ENCODE data around the gene PKP4.
"Not testable (repeated sequence)": the region's sequence is repeated elsewhere in the genome, so short reads cannot be mapped to it uniquely, and the experiment has no call there.

The PKP4 gene

DNA sequence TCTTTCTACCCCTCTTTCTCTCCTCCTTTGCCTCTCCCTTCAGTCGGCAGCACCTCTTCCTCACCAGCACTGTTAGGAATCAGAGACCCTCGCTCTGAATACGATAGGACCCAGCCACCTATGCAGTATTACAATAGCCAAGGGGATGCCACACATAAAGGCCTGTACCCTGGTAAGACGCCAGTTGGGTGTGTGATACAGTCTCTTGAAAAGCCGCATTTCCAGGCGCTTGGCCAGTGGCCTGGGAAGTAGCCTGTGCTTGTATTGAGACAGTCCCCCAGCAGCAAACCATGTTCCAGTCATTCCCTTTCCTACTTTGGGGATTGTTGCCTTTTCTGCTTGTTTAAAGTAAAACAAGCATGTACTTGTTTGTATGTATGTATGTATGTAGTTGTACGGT lies 219.9 kb downstream of the PKP4 start:
- DNase-seq (ENCODE audit: low read depth in 4 of 4, low spot score in 1 of 4) = no peak

- DNase-seq (ENCODE audit: low read depth in 4 of 4, low spot score in 1 of 4) = no peak
Observed at GRCh38 chr2:158677542-158677941, 220.8 kb downstream of the PKP4 start.

DNA sequence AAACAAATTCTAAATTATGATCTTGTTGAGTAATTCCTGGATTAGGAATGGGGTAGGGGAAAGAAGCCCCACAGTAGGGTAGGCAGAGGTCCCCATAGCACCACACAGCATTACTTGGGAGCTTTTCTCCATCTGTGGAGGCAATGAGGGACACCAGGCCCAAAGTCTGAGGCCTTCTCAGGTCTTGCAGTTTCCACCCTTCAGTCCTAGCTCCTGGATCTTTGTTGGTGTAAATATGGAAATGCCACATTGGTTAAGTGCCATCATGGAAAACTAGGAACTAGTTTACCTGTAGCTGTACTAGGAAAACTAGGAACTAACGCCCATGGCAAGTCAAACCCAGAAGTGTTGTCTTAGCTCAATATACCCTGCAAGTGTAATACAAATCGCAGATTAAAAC lies 225.1 kb downstream of the PKP4 start:
- no peak for DNase-seq (ENCODE audit: low read depth in 4 of 4, low spot score in 1 of 4)

GRCh38 chr2:158685646-158686045 lies 228.9 kb downstream of the PKP4 start:
- DNase-seq (ENCODE audit: low read depth in 4 of 4, low spot score in 1 of 4) = no peak

- no peak for DNase-seq (ENCODE audit: low read depth in 4 of 4, low spot score in 1 of 4)
Observed at GRCh38 chr2:158686210-158686691, 229.5 kb downstream of the PKP4 start.

DNA sequence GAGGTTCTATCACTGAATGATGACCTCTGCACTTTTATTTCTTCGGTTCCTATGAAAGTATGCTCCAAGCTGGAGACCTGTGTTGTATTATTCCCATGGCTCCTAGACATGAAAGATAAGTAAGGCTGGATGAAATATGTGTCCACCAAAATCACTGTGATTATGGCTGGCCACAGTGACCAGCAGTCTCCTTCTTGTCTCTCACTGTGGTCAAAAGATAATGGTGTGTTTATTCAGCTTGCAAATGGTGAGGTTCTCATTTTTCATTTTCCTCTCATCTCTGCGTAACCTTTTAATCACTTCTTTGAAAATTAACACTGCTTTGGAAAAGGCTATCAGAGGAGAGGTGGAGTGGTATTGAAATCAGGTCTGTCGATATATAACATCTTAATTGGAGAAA lies 230.6 kb downstream of the PKP4 start:
- no peak for DNase-seq (ENCODE audit: low read depth in 4 of 4, low spot score in 1 of 4)

DNA sequence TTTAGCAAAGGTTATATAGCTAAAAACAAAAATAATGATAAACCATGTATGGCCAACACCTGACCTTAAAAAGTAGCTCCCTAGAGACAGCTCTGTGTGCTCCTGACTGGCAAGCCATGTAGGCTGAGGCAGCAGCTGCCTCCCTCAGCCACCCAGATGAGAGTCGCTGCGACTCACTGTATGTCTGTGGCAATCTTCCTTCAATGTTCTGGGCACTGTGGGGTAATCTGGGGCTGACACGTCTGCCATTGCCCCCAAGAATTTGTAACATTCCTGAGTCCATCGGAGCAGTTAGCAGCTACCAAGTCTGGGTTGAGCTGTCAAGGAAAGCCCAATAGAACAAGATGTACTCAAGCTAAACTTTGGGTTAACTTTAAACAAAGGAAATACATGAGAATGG lies 232.0 kb downstream of the PKP4 start:
- DNase-seq (ENCODE audit: low read depth in 4 of 4, low spot score in 1 of 4) = no peak

DNA sequence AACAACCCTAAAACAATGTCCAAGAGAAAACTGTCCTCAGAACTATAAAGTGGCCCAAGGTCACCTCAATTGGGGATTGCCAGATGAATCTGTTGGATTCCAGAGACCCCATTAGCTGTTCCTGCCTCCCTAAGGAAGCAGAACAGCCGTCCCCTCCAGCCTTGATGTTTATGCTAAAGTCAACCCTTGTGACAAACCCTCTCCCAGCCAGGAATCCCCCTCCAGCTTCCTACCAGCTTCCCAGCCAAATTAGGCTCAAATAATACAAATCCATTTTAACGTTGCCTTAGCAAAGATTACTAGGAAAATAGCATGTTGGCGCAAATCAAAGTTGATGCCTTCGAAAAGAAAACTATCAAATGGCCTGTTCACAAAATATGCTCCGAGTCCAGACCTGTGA lies 232.6 kb downstream of the PKP4 start:
- DNase-seq (ENCODE audit: low read depth in 4 of 4, low spot score in 1 of 4) = no peak

- no peak for DNase-seq (ENCODE audit: low read depth in 4 of 4, low spot score in 1 of 4)
Observed at GRCh38 chr2:158690823-158691222, 234.1 kb downstream of the PKP4 start.

GRCh38 chr2:158691619-158692018 lies 234.9 kb downstream of the PKP4 start:
- no peak for DNase-seq (ENCODE audit: low read depth in 4 of 4, low spot score in 1 of 4)

DNA sequence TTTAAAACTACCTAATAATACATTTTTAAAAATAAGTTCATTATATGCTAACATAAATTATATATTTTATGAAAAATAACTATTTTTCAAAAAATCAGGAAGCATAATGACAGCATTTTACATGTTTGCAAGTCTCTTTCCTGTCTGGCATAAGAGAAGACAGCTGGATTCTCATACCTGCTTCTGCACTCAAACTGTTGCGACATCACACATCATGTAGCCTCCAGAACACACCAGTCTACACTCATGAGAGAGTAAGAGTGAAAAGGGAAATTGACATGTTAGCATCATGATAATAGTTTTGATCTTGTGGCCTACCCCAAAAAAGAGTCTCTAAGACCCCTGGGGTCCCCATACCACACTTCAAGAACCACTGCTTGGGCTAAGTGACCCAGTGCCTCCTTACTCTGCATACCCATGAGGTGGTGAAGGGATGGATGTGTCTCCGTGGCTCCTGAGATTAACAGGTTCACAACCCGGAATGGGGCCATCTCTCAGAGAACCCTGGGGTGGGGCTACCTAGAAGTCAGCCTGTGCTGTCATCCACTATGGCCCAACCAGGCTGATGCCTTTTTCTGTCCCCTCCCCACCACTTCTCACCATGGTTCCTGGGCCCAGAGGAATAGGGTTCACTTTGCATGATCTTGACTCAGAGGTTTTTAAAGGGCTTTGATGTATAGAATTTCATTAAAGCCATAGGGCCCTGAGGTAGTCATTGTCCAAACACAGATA lies 235.8 kb downstream of the PKP4 start:
- DNase-seq (ENCODE audit: low read depth in 4 of 4, low spot score in 1 of 4) = no peak

GRCh38 chr2:158693476-158693875 lies 236.7 kb downstream of the PKP4 start:
- no peak for DNase-seq (ENCODE audit: low read depth in 4 of 4, low spot score in 1 of 4)

DNA sequence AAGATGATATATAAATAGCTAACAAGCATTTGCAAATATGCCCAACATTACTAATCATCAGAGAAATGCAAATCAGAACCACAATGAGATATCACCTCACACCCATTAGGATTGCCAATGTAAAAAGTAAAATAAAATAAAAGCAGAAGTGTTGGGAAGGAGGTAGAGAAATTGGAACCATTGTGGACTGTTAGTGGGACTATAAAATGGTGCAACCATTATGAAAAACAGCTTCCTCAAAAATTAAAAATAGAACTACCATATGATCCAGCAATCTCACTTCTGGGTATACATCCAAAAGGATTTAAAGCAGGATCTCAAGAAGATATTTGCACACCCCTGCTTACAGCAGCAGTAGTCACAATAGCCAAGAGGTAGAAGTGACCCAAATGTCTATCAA lies 238.6 kb downstream of the PKP4 start:
- DNase-seq (ENCODE audit: low read depth in 4 of 4, low spot score in 1 of 4) = no peak

GRCh38 chr2:158695744-158696143 lies 239.0 kb downstream of the PKP4 start:
- DNase-seq (ENCODE audit: low read depth in 4 of 4, low spot score in 1 of 4) = not testable (repeated sequence)

- no peak for DNase-seq (ENCODE audit: low read depth in 4 of 4, low spot score in 1 of 4)
Observed at GRCh38 chr2:158699323-158699722, 242.6 kb downstream of the PKP4 start.

- DNase-seq (ENCODE audit: low read depth in 4 of 4, low spot score in 1 of 4) = no peak
Observed at GRCh38 chr2:158701101-158701500, 244.3 kb downstream of the PKP4 start.

DNA sequence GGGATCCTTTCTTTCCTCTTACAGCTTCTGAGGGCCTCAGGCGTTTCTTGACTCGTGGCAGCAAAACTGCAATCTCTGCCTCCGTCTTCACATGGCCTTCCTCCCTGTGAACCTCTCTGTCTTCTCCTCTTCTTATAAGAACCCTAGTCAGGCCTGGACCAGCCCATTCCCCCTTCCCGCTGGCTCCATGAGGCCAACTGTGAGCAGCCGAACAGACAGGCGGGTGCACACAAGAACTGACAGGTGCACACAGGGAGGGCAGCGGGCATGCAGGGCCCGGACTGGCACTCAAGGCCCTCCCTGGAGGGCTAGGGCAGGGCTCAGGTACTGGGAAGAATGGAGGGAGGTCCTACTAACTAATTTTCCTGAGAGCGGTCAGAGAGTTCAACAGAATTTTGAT lies 246.0 kb downstream of the PKP4 start:
- DNase-seq (ENCODE audit: low read depth in 4 of 4, low spot score in 1 of 4) = no peak

DNA sequence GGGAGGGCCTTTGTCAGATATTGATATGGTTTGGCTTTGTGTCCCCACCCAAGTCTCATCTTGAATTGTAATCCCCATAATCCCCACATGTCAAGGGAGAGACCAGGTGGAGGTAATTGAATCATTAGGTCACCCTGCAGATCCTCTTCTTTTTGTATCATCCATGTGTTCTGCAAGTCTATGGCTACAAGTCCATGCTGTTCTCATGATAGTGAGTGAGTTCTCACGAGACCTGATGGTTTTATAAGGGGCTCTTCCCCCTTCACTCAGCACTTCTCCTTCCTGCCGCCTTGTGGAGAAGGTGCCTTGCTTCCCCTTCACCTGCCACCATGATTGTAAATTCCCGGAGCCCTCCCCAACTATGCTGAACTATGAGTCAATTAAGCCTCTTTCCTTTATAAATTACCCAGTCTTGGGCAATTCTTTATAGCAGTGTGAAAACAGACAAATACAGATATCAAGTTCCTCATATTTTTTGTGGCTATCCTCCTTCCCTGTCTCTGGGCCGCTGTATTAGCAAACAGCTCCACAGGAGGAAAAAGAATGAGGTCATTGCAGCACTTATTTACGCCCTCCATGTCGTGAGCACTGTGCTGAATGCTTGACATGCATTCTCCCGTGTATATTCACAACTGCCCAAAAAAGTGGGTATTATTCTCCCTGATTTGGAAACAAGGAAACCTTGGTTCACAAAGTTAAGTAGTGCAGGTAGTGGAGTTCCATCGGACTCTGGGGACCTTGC lies 248.1 kb downstream of the PKP4 start:
- DNase-seq (ENCODE audit: low read depth in 4 of 4, low spot score in 1 of 4) = not testable (repeated sequence)

- DNase-seq (ENCODE audit: low read depth in 4 of 4, low spot score in 1 of 4) = no peak
Observed at GRCh38 chr2:158712791-158713522, 256.2 kb downstream of the PKP4 start.

GRCh38 chr2:158713523-158714138 lies 256.9 kb downstream of the PKP4 start:
- no peak for DNase-seq (ENCODE audit: low read depth in 4 of 4, low spot score in 1 of 4)

- DNase-seq (ENCODE audit: low read depth in 4 of 4, low spot score in 1 of 4) = no peak
Observed at GRCh38 chr2:158714420-158714819, 257.7 kb downstream of the PKP4 start.

All from stimulated activated CD4-positive, alpha-beta T cell treated with anti-CD3 and anti-CD28 coated beads, Interleukin-1b, Interleukin-23, amount 100 ng/mL, for 24 hours (primary cell).